Naive thymus-derived CD4-positive, alpha-beta T cell (primary cell): ENCODE measurements around the gene SURF2. TPM values are rescaled to one million over a fixed set of nuclear protein-coding genes. Genes with fewer than 3 reads are reported as not detected.
"Not testable (repeated sequence)": the region's sequence is repeated elsewhere in the genome, so short reads cannot be mapped to it uniquely, and the experiment has no call there.

ENCODE experiments used
- ATAC-seq: fragments of 150-1000 bp; cut with Tn5 transposase; 2 replicates; pipeline ENCODE4 v1.10.0; 2021; ENCODE audit warnings: mild to moderate bottlenecking, moderate library complexity
- CTCF ChIA-PET: fragments of 350-600 bp; sonication (Branson Sonifier 250); formaldehyde crosslinking; loops from one replicate; lab custom pipeline; 2021; ENCODE audit warnings: antibody characterized with exemption; lab: Charles Lee
- POLR2A ChIA-PET: fragments of 350-600 bp; sonication (Branson Sonifier 250); formaldehyde crosslinking; loops from one replicate; lab custom pipeline; 2021; ENCODE audit warnings: antibody characterized with exemption, inconsistent platforms; lab: Charles Lee
- DNase-seq, 9 donors: peaks; one replicate each; pipeline versions ENCODE4 v3.0.0 to v3.0.0-alpha.2; 2020 to 2022; ENCODE audit warnings: mixed read lengths in 1 of 9
- H3K27ac ChIP-seq: one replicate; pipeline ENCODE4 v1.7.0; 2013; ENCODE audit warnings: mild to moderate bottlenecking, low read depth, low read length, moderate library complexity
- H3K27me3 ChIP-seq, 2 donors: one replicate each; pipeline ENCODE4 v1.7.0; 2013; ENCODE audit warnings: low read length in 2 of 2, mild to moderate bottlenecking in 2 of 2, moderate library complexity in 2 of 2; ENCODE audit not compliant: control insufficient read depth in 2 of 2, insufficient read depth in 2 of 2
- H3K36me3 ChIP-seq, 3 experiments: 1 replicate in 2 of 3; 2 replicates in 1 of 3; pipeline ENCODE4 v1.7.0; 2013; ENCODE audit warnings: low read length in 3 of 3, mild to moderate bottlenecking in 3 of 3, moderate library complexity in 1 of 3; ENCODE audit not compliant: insufficient read depth in 3 of 3, control insufficient read depth in 2 of 3
- H3K4me1 ChIP-seq, 2 donors: one replicate each; pipeline ENCODE4 v1.7.0; 2013; ENCODE audit warnings: low read length in 2 of 2, mild to moderate bottlenecking in 2 of 2, moderate library complexity in 1 of 2; ENCODE audit not compliant: control insufficient read depth in 2 of 2, insufficient read depth in 2 of 2
- H3K4me3 ChIP-seq: 2 replicates; pipeline ENCODE4 v1.7.0; 2013; ENCODE audit warnings: mild to moderate bottlenecking, low read length
- H3K9me3 ChIP-seq, 3 experiments: 1 replicate in 2 of 3; 2 replicates in 1 of 3; pipeline ENCODE4 v1.7.0; 2013; ENCODE audit warnings: low read length in 3 of 3; ENCODE audit not compliant: control insufficient read depth in 2 of 3
- H3K27ac Mint-ChIP-seq, 9 donors: one replicate each; pipeline ENCODE4 v1.8.0; 2020 to 2022; ENCODE audit warnings: mixed read lengths in 9 of 9, mild to moderate bottlenecking in 8 of 9, moderate library complexity in 5 of 9, inconsistent platforms in 2 of 9
- H3K27me3 Mint-ChIP-seq, 5 donors: one replicate each; pipeline ENCODE4 v1.8.0; 2021 to 2022; ENCODE audit warnings: mixed read lengths in 5 of 5, mild to moderate bottlenecking in 1 of 5
- H3K36me3 Mint-ChIP-seq, 5 donors: one replicate each; pipeline ENCODE4 v1.8.0; 2020 to 2022; ENCODE audit warnings: mixed read lengths in 5 of 5, mild to moderate bottlenecking in 3 of 5, inconsistent platforms in 1 of 5
- H3K4me1 Mint-ChIP-seq, 7 donors: one replicate each; pipeline ENCODE4 v1.8.0; 2020 to 2022; ENCODE audit warnings: mixed read lengths in 7 of 7, mild to moderate bottlenecking in 3 of 7, inconsistent platforms in 1 of 7
- H3K4me3 Mint-ChIP-seq, 10 donors: one replicate each; pipeline ENCODE4 v1.8.0; 2020 to 2022; ENCODE audit warnings: mild to moderate bottlenecking in 10 of 10, mixed read lengths in 10 of 10, moderate library complexity in 6 of 10, inconsistent platforms in 2 of 10
- H3K9me3 Mint-ChIP-seq, 11 donors: one replicate each; pipeline ENCODE4 v1.8.0; 2020 to 2022; ENCODE audit warnings: mixed read lengths in 11 of 11, mild to moderate bottlenecking in 4 of 11, inconsistent platforms in 1 of 11, moderate library complexity in 1 of 11
- intact Hi-C, 2 donors: fragments of 100-400 bp; cut with micrococcal nuclease; formaldehyde crosslinking; loops; one replicate each; pipeline ENCODE4 v1.15.1; 2023
- polyA plus RNA-seq, 2 donors: library from polyadenylated mRNA; unstranded; fragments of 300-500 nt; fragmentation: Illumina TruSeq; gene quantifications; one replicate each; pipeline ENCODE4 v1.2.3, GENCODE V29; 2021
- total RNA-seq, 6 experiments: library from RNA in 5 of 6; stranded (reverse) in 5 of 6; gene quantifications; 1 replicate in 5 of 6; 2 replicates in 1 of 6; pipeline ENCODE4 v1.2.3 and lab custom pipeline; 2021 to 2026

Gene SURF2
- total and polyA plus RNA-seq, 7 experiments from 2014 or later: 15.0 to 44.5 (median 21.9) TPM

- peaks cover 9 to 48% (median 10%) of the 10 kb centered on the region in 3 experiments for H3K36me3 ChIP-seq
- CTCF ChIA-PET: interaction anchor here (0.8 to 1.3 kb wide), 3 partner anchors 32 to 42 kb away, joined by 3 to 4 read pairs (median 4); no protein-coding TSS in a partner anchor
- H3K4me1 ChIP-seq, DNase-seq, ATAC-seq, H3K4me3 Mint-ChIP-seq, H3K4me3 ChIP-seq, H3K27me3 Mint-ChIP-seq, H3K9me3 ChIP-seq, H3K9me3 Mint-ChIP-seq, H3K27me3 ChIP-seq, H3K27ac ChIP-seq: not testable (repeated sequence)
- H3K4me1 Mint-ChIP-seq: peaks cover 6 to 36% (median 22%) of the 10 kb centered on the region in 7 donors
- peaks cover 3 to 22% (median 4%) of the 10 kb centered on the region in 5 donors for H3K36me3 Mint-ChIP-seq
- peak overlapping the region in 2 of 9 donors; percentile 32 for H3K27ac Mint-ChIP-seq
- POLR2A ChIA-PET: interaction anchor here (0.9 to 1.1 kb wide), 2 partner anchors 11 to 18 kb away, joined by 3 read pairs; partner anchors contain the start of genes MED22 and RPL7A
- intact Hi-C loops: loop anchor here (2.0 to 5.0 kb wide), 2 partner anchors 142 to 143 kb away; no protein-coding TSS in a partner anchor
Measured at GRCh38 chr9:133329306-133330156, 26.8 kb upstream of the SURF2 start.

DNA sequence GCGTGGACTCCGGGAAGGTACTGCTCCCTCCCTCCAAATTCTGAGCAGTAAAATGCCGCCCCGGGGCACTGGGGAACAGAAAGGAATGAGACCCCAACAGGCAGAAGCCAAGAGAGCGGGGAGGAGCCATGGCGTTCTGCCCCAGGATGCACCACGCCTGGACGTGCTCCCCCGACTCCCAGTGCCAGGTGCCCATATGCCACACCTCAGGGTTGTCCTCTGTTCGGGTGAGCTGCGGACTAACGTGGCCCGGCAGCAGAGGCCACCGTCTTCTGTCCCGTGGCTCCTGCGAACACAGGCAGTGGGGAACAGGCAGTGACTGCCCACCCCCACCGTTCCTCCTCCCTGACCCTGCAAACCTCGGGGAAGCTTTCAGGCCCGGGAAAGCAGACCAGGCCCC is 25.1 kb upstream of the SURF2 start:
- no peaks in the 10 kb centered on the region for H3K9me3 Mint-ChIP-seq
- DNase-seq (no peak), ATAC-seq (no peak)
- no peaks in the 10 kb centered on the region for H3K9me3 ChIP-seq
- no peak overlapping the region for H3K4me3 ChIP-seq
- H3K36me3 ChIP-seq: peaks cover 9 to 49% (median 10%) of the 10 kb centered on the region in 3 experiments
- H3K27me3 ChIP-seq: no peaks in the 10 kb centered on the region
- no peak overlapping the region for H3K4me3 Mint-ChIP-seq
- CTCF ChIA-PET: interaction anchor here (1.3 kb wide), 1 partner anchor 40 kb away, joined by 4 read pairs; no protein-coding TSS in a partner anchor
- no peak overlapping the region for H3K27ac Mint-ChIP-seq
- POLR2A ChIA-PET: interaction anchor here (0.8 kb wide), 1 partner anchor 141 kb away, joined by 3 read pairs; no protein-coding TSS in a partner anchor
- no peak overlapping the region for H3K27ac ChIP-seq
- peaks cover 3 to 22% (median 7%) of the 10 kb centered on the region in 5 donors for H3K36me3 Mint-ChIP-seq
- intact Hi-C loops: no loop called here
- H3K4me1 ChIP-seq: peaks cover 14 to 17% of the 10 kb centered on the region in 2 donors
- H3K27me3 Mint-ChIP-seq: no peaks in the 10 kb centered on the region
- H3K4me1 Mint-ChIP-seq: peaks cover 8 to 50% (median 34%) of the 10 kb centered on the region in 7 donors

DNA sequence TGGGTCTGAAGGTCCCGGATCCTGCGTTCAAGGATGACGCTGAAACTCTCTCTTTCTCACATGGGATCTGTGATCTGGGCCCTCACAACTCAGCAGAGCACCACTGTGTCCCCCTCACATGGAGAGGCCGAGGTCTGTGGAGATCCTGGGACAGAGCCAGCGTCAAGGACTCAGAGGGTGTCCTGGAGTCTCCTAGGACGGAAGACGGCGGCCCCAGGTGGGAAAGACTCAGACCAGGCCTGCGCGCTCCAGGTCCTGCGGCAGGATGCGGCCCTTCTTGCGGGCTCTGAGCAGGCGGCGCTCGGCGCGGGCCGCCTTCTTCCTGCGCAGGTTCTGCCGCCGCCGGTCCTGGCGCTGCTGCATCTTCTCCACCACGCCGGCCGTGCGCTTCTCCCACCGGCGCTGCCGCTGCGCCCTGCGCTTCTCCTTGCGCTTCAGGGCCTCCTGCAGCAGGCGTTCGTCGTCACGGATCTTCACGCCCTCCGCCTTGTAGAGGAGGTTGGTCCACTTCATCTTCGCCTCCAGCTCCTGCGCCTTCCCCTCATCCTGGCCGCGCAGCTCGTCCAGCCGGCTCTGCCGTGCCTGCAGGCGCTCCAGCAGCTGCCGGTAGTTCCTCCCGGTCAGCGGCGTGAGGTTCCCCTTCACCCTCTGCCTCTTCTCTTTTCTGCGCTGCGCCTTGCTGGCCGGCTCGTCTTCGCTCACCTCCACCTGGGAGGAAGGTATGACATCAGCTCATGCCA is 24.5 kb upstream of the SURF2 start:
- Histone ChIP-seq H3K4me1 (peaks cover 20 to 21% of the 10 kb centered on the region in 2 donors), H3K27ac (no peak overlapping the region), H3K4me3 (no peak overlapping the region), H3K9me3 (no peaks in the 10 kb centered on the region), H3K27me3 (no peaks in the 10 kb centered on the region), H3K36me3 (peaks cover 9 to 49% (median 10%) of the 10 kb centered on the region in 3 experiments)
- no peak for DNase-seq
- ChIA-PET POLR2A (interaction anchor here (0.8 kb wide), 1 partner anchor 142 kb away, joined by 3 read pairs; no protein-coding TSS in a partner anchor), CTCF (no interaction called here)
- peaks cover 3 to 22% (median 7%) of the 10 kb centered on the region in 5 donors for H3K36me3 Mint-ChIP-seq
- ATAC-seq: no peak
- H3K27ac Mint-ChIP-seq: peak overlapping the region in 2 of 9 donors; percentile 9 to 56
- peaks cover 8 to 54% (median 36%) of the 10 kb centered on the region in 7 donors for H3K4me1 Mint-ChIP-seq
- H3K27me3 Mint-ChIP-seq: no peaks in the 10 kb centered on the region
- H3K9me3 Mint-ChIP-seq: no peaks in the 10 kb centered on the region
- H3K4me3 Mint-ChIP-seq: no peak overlapping the region
- intact Hi-C loops: no loop called here

- Mint-ChIP-seq H3K9me3 (no peaks in the 10 kb centered on the region), H3K4me1 (peaks cover 8 to 54% (median 36%) of the 10 kb centered on the region in 7 donors), H3K4me3 (no peak overlapping the region), H3K27ac (peak overlapping the region in 2 of 9 donors; percentile 56 to 72), H3K27me3 (no peaks in the 10 kb centered on the region), H3K36me3 (peaks cover 3 to 22% (median 7%) of the 10 kb centered on the region in 5 donors)
- Histone ChIP-seq H3K9me3 (no peaks in the 10 kb centered on the region), H3K36me3 (peaks cover 9 to 49% (median 10%) of the 10 kb centered on the region in 3 experiments), H3K4me3 (no peak overlapping the region), H3K27me3 (no peaks in the 10 kb centered on the region), H3K27ac (no peak overlapping the region), H3K4me1 (peaks cover 20 to 21% of the 10 kb centered on the region in 2 donors)
- ChIA-PET POLR2A (no interaction called here), CTCF (no interaction called here)
- DNase-seq: no peak
- ATAC-seq: no peak
- intact Hi-C loops: no loop called here
Measured at GRCh38 chr9:133332381-133332730, 24.0 kb upstream of the SURF2 start.

DNA sequence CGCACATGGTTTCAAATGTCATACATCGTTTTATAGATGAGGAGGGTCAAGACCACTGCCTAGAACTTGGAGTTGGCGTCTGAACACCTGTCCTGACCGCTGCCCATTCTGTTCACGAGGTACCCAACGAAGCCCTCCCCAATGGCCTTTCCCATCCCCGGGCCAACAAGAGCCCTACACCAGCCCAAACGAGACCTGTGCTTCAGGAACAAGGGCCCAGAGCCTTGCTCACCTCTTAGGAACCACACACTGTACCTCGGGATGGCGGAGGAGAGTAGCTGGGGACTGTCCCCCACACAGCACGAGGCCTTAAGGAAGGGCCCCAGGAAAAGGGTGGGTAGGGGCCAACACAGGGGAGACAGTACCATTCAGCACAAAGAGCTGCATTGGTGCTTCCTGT is 23.3 kb upstream of the SURF2 start:
- H3K27ac ChIP-seq: no peak overlapping the region
- peaks cover 20 to 21% of the 10 kb centered on the region in 2 donors for H3K4me1 ChIP-seq
- peak overlapping the region in 1 of 10 donors; percentile 58 for H3K4me3 Mint-ChIP-seq
- POLR2A ChIA-PET: interaction anchor here (0.7 to 1.9 kb wide), 3 partner anchors 10 to 40 kb away, joined by 4 to 5 read pairs (median 4); no protein-coding TSS in a partner anchor
- no peaks in the 10 kb centered on the region for H3K27me3 ChIP-seq
- H3K27me3 Mint-ChIP-seq: no peaks in the 10 kb centered on the region
- no peaks in the 10 kb centered on the region for H3K9me3 ChIP-seq
- no peak overlapping the region for H3K4me3 ChIP-seq
- H3K36me3 Mint-ChIP-seq: peaks cover 0 to 22% (median 7%) of the 10 kb centered on the region in 5 donors
- H3K9me3 Mint-ChIP-seq: no peaks in the 10 kb centered on the region
- H3K27ac Mint-ChIP-seq: no peak overlapping the region
- peaks cover 9 to 49% (median 10%) of the 10 kb centered on the region in 3 experiments for H3K36me3 ChIP-seq
- DNase-seq (no peak), ATAC-seq (no peak)
- CTCF ChIA-PET: no interaction called here
- H3K4me1 Mint-ChIP-seq: peaks cover 8 to 54% (median 31%) of the 10 kb centered on the region in 7 donors
- intact Hi-C loops: no loop called here

DNA sequence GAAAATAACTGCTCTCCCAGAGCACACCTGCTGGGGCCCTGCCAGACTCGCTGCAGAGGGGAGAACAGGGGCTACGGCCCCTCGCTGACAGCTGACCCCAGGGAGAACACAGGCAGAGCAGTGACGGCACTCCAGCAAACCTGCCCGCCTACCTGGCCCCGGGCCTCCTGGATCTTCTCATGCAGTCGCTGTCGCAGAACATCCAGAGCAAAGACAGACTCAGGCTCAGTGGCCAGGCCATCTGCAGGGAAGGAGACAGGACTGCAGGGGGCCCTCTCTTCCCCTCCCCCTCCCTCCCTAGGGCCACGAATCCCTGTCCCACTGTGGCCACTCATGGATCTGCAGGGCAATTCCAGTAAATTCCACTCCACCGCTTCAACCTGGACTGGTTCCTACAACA is 22.8 kb upstream of the SURF2 start:
- ChIA-PET CTCF (no interaction called here), POLR2A (interaction anchor here (0.7 to 1.9 kb wide), 3 partner anchors 10 to 39 kb away, joined by 4 to 5 read pairs (median 4); no protein-coding TSS in a partner anchor)
- Histone ChIP-seq H3K4me1 (peaks cover 20 to 21% of the 10 kb centered on the region in 2 donors), H3K9me3 (no peaks in the 10 kb centered on the region), H3K4me3 (no peak overlapping the region), H3K27me3 (no peaks in the 10 kb centered on the region), H3K36me3 (peaks cover 9 to 49% (median 10%) of the 10 kb centered on the region in 3 experiments), H3K27ac (peak overlapping the region; percentile 37)
- intact Hi-C loops: no loop called here
- Mint-ChIP-seq H3K4me3 (peak overlapping the region in 2 of 10 donors; percentile 32 to 79), H3K4me1 (peaks cover 6 to 51% (median 28%) of the 10 kb centered on the region in 7 donors), H3K27ac (peak overlapping the region in 2 of 9 donors; percentile 4 to 25), H3K36me3 (peaks cover 0 to 22% (median 7%) of the 10 kb centered on the region in 5 donors), H3K9me3 (no peaks in the 10 kb centered on the region), H3K27me3 (no peaks in the 10 kb centered on the region)
- no peak for DNase-seq
- ATAC-seq: no peak
